Ishikawa (cell line): Measurements from ENCODE around the gene PPAN.

Experiments
- CEBPB ChIP-seq: IDR thresholded peaks from 2 replicates; pipeline ENCODE4 v1.6.1; 2012
- CREB1 ChIP-seq: IDR thresholded peaks from 2 replicates; pipeline ENCODE4 v1.6.1; 2012; ENCODE audit warnings: low read depth
- EGR1 ChIP-seq: IDR thresholded peaks from 2 replicates; pipeline ENCODE4 v1.6.1; 2012
- EP300 ChIP-seq: IDR thresholded peaks from 2 replicates; pipeline ENCODE4 v1.6.1; 2012; ENCODE audit warnings: borderline replicate concordance
- FOXM1 ChIP-seq: IDR thresholded peaks from 2 replicates; pipeline ENCODE4 v1.6.1; 2012; ENCODE audit warnings: low read depth, borderline replicate concordance
- MAX ChIP-seq: IDR thresholded peaks from 2 replicates; pipeline ENCODE4 v1.6.1; 2012
- NFIC ChIP-seq: IDR thresholded peaks from 2 replicates; pipeline ENCODE4 v1.6.1; 2012
- RAD21 ChIP-seq: IDR thresholded peaks from 2 replicates; pipeline ENCODE4 v1.6.1; 2012; ENCODE audit warnings: low read depth
- REST ChIP-seq: IDR thresholded peaks from 2 replicates; pipeline ENCODE4 v1.6.1; 2012; ENCODE audit warnings: low read depth, mild to moderate bottlenecking
- TAF1 ChIP-seq: IDR thresholded peaks from 2 replicates; pipeline ENCODE4 v1.6.1; 2012; ENCODE audit warnings: low read depth, mild to moderate bottlenecking
- TCF12 ChIP-seq: IDR thresholded peaks from 2 replicates; pipeline ENCODE4 v1.6.1; 2012; ENCODE audit warnings: low read depth
- TEAD4 ChIP-seq: IDR thresholded peaks from 2 replicates; pipeline ENCODE4 v1.6.1; 2012
- USF1 ChIP-seq: IDR thresholded peaks from 2 replicates; pipeline ENCODE4 v1.6.1; 2012
- YY1 ChIP-seq: IDR thresholded peaks from 2 replicates; pipeline ENCODE4 v1.6.1; 2012; ENCODE audit warnings: low read depth

- no peak for TF ChIP-seq CEBPB
- TF ChIP-seq RAD21: no peak
- TF ChIP-seq EGR1: no peak
- no peak for TF ChIP-seq TAF1
- no peak for TF ChIP-seq EP300
- TF ChIP-seq YY1: no peak
- TF ChIP-seq TCF12: no peak
- no peak for TF ChIP-seq REST
- TF ChIP-seq FOXM1: no peak
- TF ChIP-seq CREB1: no peak
- TF ChIP-seq MAX: no peak
- TF ChIP-seq TEAD4: no peak
- TF ChIP-seq USF1: no peak
- no peak for TF ChIP-seq NFIC
Measured at GRCh38 chr19:10086591-10087192, 19.5 kb upstream of the PPAN start.
